HG03439 (cell line): Measurements from ENCODE around the gene TIFAB.
"Not testable (repeated sequence)": the region's sequence is repeated elsewhere in the genome, so short reads cannot be mapped to it uniquely, and the experiment has no call there.

ENCODE experiments used
- ATAC-seq: cut with Tn5 transposase; IDR thresholded peaks from one replicate; pipeline ENCODE4 v1.9.1; 2021; ENCODE audit warnings: mild to moderate bottlenecking, moderate library complexity; ENCODE audit not compliant: unreplicated experiment

TIFAB gene

GRCh38 chr5:135452321-135453030 lies at the start of gene TIFAB:
TSS of gene TIFAB (minus strand) at chr5:135452351. CDS start at chr5:135449939, 2,412 bp downstream.
- no peak for ATAC-seq

GRCh38 chr5:135498637-135498995 lies 46.5 kb upstream of the TIFAB start:
- ATAC-seq: no peak

- ATAC-seq: no peak
These were observed 46.0 kb upstream of the TIFAB start for GRCh38 chr5:135497971-135498636.

- not testable (repeated sequence) for ATAC-seq
These were observed 43.4 kb upstream of the TIFAB start for GRCh38 chr5:135495531-135495930.

- no peak for ATAC-seq
These were observed 42.0 kb upstream of the TIFAB start for GRCh38 chr5:135494196-135494595.

GRCh38 chr5:135493406-135494180 lies 41.4 kb upstream of the TIFAB start:
- ATAC-seq: no peak

GRCh38 chr5:135492319-135492626 lies 40.1 kb upstream of the TIFAB start:
- no peak for ATAC-seq

- no peak for ATAC-seq
These were observed 39.6 kb upstream of the TIFAB start for GRCh38 chr5:135491552-135492318.

GRCh38 chr5:135491038-135491551 lies 38.9 kb upstream of the TIFAB start:
- ATAC-seq: no peak

GRCh38 chr5:135490245-135491037 lies 38.3 kb upstream of the TIFAB start:
- no peak for ATAC-seq

- ATAC-seq: no peak
These were observed 37.5 kb upstream of the TIFAB start for GRCh38 chr5:135489466-135490244.

- no peak for ATAC-seq
These were observed 36.7 kb upstream of the TIFAB start for GRCh38 chr5:135488727-135489465.

GRCh38 chr5:135487839-135488514 lies 35.8 kb upstream of the TIFAB start:
- no peak for ATAC-seq

- ATAC-seq: no peak
These were observed 34.9 kb upstream of the TIFAB start for GRCh38 chr5:135487037-135487395.

GRCh38 chr5:135486131-135487036 lies 34.2 kb upstream of the TIFAB start:
- no peak for ATAC-seq

GRCh38 chr5:135484674-135485086 lies 32.5 kb upstream of the TIFAB start:
- no peak for ATAC-seq

GRCh38 chr5:135483254-135483653 lies 31.1 kb upstream of the TIFAB start:
- ATAC-seq: no peak
